HEK293T (cell line): ENCODE data around the gene IQCF5.

ENCODE experiments used
- ARNT ChIP-seq: fragments of 450-650 bp; IDR thresholded peaks from 2 replicates; pipeline ENCODE4 v1.6.1; 2017; ENCODE audit warnings: mild to moderate bottlenecking
- BHLHE40 ChIP-seq: fragments of 450-650 bp; IDR thresholded peaks from 2 replicates; pipeline ENCODE4 v1.6.1; 2016; ENCODE audit warnings: mild to moderate bottlenecking, moderate library complexity, borderline replicate concordance
- CTBP1 ChIP-seq: fragments of 450-650 bp; IDR thresholded peaks from 2 replicates; pipeline ENCODE4 v1.6.1; 2016; ENCODE audit warnings: borderline replicate concordance
- ELF4 ChIP-seq: fragments of 450-650 bp; IDR thresholded peaks from 2 replicates; pipeline ENCODE4 v1.6.1; 2017; ENCODE audit warnings: antibody characterized with exemption
- FOXA1 ChIP-seq: fragments of 450-650 bp; IDR thresholded peaks from 2 replicates; pipeline ENCODE4 v1.6.1; 2016; ENCODE audit warnings: mild to moderate bottlenecking
- FOXK2 ChIP-seq: fragments of 450-650 bp; IDR thresholded peaks from 2 replicates; pipeline ENCODE4 v1.6.1; 2016; ENCODE audit warnings: mild to moderate bottlenecking
- FOXM1 ChIP-seq: fragments of 450-650 bp; IDR thresholded peaks from 2 replicates; pipeline ENCODE4 v1.6.1; 2017; ENCODE audit warnings: mild to moderate bottlenecking, borderline replicate concordance
- HDGF ChIP-seq: fragments of 450-650 bp; IDR thresholded peaks from 2 replicates; pipeline ENCODE4 v1.6.1; 2017; ENCODE audit warnings: antibody characterized with exemption, borderline replicate concordance
- LEF1 ChIP-seq: fragments of 450-650 bp; IDR thresholded peaks from 2 replicates; pipeline ENCODE4 v1.6.1; 2017; ENCODE audit warnings: mild to moderate bottlenecking, borderline replicate concordance
- NFRKB ChIP-seq: fragments of 450-650 bp; IDR thresholded peaks from 2 replicates; pipeline ENCODE4 v1.6.1; 2016; ENCODE audit warnings: mild to moderate bottlenecking, moderate library complexity
- SP1 ChIP-seq: fragments of 450-650 bp; IDR thresholded peaks from 2 replicates; pipeline ENCODE4 v1.6.1; 2017
- SUZ12 ChIP-seq: fragments of 450-650 bp; IDR thresholded peaks from 2 replicates; pipeline ENCODE4 v1.6.1; 2016; ENCODE audit warnings: mild to moderate bottlenecking
- ZNF384 ChIP-seq: fragments of 450-650 bp; IDR thresholded peaks from 2 replicates; pipeline ENCODE4 v1.6.1; 2016

GRCh38 chr3:51916418-51916817 lies 41.0 kb upstream of the IQCF5 start:
- TF ChIP-seq SP1 (no peak), LEF1 (no peak), HDGF (no peak), CTBP1 (no peak), SUZ12 (no peak), FOXA1 (no peak), NFRKB (no peak), FOXK2 (no peak), ZNF384 (no peak), FOXM1 (no peak), ELF4 (no peak), ARNT (no peak), BHLHE40 (no peak)
